GM12878 (cell line): ENCODE results near the gene ALDH1A3. TPM values are rescaled to one million over a fixed set of nuclear protein-coding genes. Genes with fewer than 3 reads are reported as not detected.

Experiments
- ATF2 ChIP-seq: IDR thresholded peaks from 2 replicates; pipeline ENCODE4 v1.6.1; 2012; ENCODE audit warnings: low read length, inconsistent platforms
- GATAD2B ChIP-seq: fragments of 450-650 bp; conservative IDR thresholded peaks from 2 replicates; pipeline ENCODE4 v1.6.1; 2017; ENCODE audit warnings: low read depth, mild to moderate bottlenecking, moderate library complexity
- HSF1 ChIP-seq: fragments of 150-350 bp; IDR thresholded peaks from 2 replicates; pipeline ENCODE4 v1.6.1; 2014; ENCODE audit warnings: mild to moderate bottlenecking, low read depth, low read length
- IKZF2 ChIP-seq, 2 experiments: fragments of 450-650 bp; IDR thresholded peaks; 2 replicates each; pipeline ENCODE4 v1.6.1; 2017; ENCODE audit warnings: mild to moderate bottlenecking in 2 of 2, moderate library complexity in 2 of 2
- IRF4 ChIP-seq: IDR thresholded peaks from 2 replicates; pipeline ENCODE4 v1.6.1; 2011; ENCODE audit warnings: low read depth, low read length
- MEF2B ChIP-seq: fragments of 450-650 bp; IDR thresholded peaks from 2 replicates; pipeline ENCODE4 v1.6.1; 2018; ENCODE audit warnings: mild to moderate bottlenecking, moderate library complexity; ENCODE audit not compliant: partially characterized antibody, poor library complexity, severe bottlenecking
- NBN ChIP-seq: fragments of 450-650 bp; IDR thresholded peaks from 2 replicates; pipeline ENCODE4 v1.6.1; 2016
- PAX8 ChIP-seq: fragments of 450-650 bp; IDR thresholded peaks from 2 replicates; pipeline ENCODE4 v1.6.1; 2017; ENCODE audit warnings: mild to moderate bottlenecking, moderate library complexity
- POU2F2 ChIP-seq: IDR thresholded peaks from 3 replicates; pipeline ENCODE4 v1.6.1; 2011; ENCODE audit warnings: low read depth, mild to moderate bottlenecking, low read length, borderline replicate concordance
- RCOR1 ChIP-seq: conservative IDR thresholded peaks from 2 replicates; pipeline ENCODE4 v1.6.1; 2012; ENCODE audit warnings: low read depth, low read length, improper control_type of control experiment
- USF2 ChIP-seq: IDR thresholded peaks from 2 replicates; pipeline ENCODE4 v1.6.1; 2011; ENCODE audit warnings: low read depth, low read length, improper control_type of control experiment, borderline replicate concordance
- ZNF207 ChIP-seq: fragments of 450-650 bp; IDR thresholded peaks from 2 replicates; pipeline ENCODE4 v1.6.1; 2014; ENCODE audit warnings: antibody characterized with exemption, mild to moderate bottlenecking, borderline replicate concordance
- polyA plus RNA-seq, 11 experiments: library from polyadenylated mRNA; depleted of rRNA in 4 of 11; unstranded in 6 of 11; stranded (reverse) in 5 of 11; fragments of >200 nt; fragmentation: Nextera tagmentation in 4 of 11; fragmentation: Illumina TruSeq in 1 of 11; extraction: Ambion mirVana in 4 of 11; extraction: Trizol in 1 of 11; gene quantifications; 1 replicate in 1 of 11; 2 replicates in 10 of 11; pipeline versions ENCODE4 v1.2.1 to v1.2.3, GENCODE V29; 2011 to 2016; ENCODE audit warnings: inconsistent platforms in 2 of 11, missing spikeins in 2 of 11, low read depth in 1 of 11
- total RNA-seq, 4 experiments: library from RNA; depleted of rRNA in 3 of 4; stranded (reverse); fragments of >200 nt in 3 of 4; fragmentation: Illumina TruSeq in 1 of 4; extraction: Trizol in 1 of 4; gene quantifications; 2 replicates each; pipeline versions ENCODE4 v1.2.1 to v1.2.3, GENCODE V29; 2013 to 2021
- TF ChIP-seq, protein P1 (sequence below): fragments of 450-650 bp; IDR thresholded peaks from 2 replicates; pipeline ENCODE4 v1.6.1; 2017; ENCODE audit warnings: mild to moderate bottlenecking, low read depth, inconsistent platforms; ENCODE audit not compliant: poor library complexity, severe bottlenecking
- TF ChIP-seq, protein P2 (sequence below): fragments of 450-650 bp; IDR thresholded peaks from 2 replicates; pipeline ENCODE4 v1.6.1; 2017; ENCODE audit warnings: mild to moderate bottlenecking
- TF ChIP-seq, protein P3 (sequence below): fragments of 450-650 bp; IDR thresholded peaks from 2 replicates; pipeline ENCODE4 v1.6.1; 2018; ENCODE audit warnings: mild to moderate bottlenecking, low read depth, moderate library complexity; ENCODE audit not compliant: partially characterized antibody

Gene ALDH1A3
- total and polyA plus RNA-seq, 10 of the 15 experiments (the other 5 are each of a cell fraction or from before 2014, with no cell fraction given): 0.06 to 0.69 (median 0.18) TPM

- TF ChIP-seq HSF1 (no peak), IRF4 (0 out of 2 replicates have a peak, but pooled peaks have one; percentile 11), USF2 (no peak), NBN (peak; percentile 49; the same call in 1 of the 2 replicates), PAX8 (no peak), ZNF207 (0 out of 2 replicates have a peak, but pooled peaks have one; percentile 27), IKZF2 (IDR thresholded peaks at IDR 0.05) (peak in 1 of 2 experiments; percentile 51; a peak in 2 of 4 replicates), GATAD2B (no peak), RCOR1 (no peak), POU2F2 (peak; percentile 32; the same call in 1 of the 3 replicates), MEF2B (peak; percentile 29), ATF2 (no peak)
- TF ChIP-seq, protein P1, sequence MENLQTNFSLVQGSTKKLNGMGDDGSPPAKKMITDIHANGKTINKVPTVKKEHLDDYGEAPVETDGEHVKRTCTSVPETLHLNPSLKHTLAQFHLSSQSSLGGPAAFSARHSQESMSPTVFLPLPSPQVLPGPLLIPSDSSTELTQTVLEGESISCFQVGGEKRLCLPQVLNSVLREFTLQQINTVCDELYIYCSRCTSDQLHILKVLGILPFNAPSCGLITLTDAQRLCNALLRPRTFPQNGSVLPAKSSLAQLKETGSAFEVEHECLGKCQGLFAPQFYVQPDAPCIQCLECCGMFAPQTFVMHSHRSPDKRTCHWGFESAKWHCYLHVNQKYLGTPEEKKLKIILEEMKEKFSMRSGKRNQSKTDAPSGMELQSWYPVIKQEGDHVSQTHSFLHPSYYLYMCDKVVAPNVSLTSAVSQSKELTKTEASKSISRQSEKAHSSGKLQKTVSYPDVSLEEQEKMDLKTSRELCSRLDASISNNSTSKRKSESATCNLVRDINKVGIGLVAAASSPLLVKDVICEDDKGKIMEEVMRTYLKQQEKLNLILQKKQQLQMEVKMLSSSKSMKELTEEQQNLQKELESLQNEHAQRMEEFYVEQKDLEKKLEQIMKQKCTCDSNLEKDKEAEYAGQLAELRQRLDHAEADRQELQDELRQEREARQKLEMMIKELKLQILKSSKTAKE: no peak
- TF ChIP-seq, protein P2, sequence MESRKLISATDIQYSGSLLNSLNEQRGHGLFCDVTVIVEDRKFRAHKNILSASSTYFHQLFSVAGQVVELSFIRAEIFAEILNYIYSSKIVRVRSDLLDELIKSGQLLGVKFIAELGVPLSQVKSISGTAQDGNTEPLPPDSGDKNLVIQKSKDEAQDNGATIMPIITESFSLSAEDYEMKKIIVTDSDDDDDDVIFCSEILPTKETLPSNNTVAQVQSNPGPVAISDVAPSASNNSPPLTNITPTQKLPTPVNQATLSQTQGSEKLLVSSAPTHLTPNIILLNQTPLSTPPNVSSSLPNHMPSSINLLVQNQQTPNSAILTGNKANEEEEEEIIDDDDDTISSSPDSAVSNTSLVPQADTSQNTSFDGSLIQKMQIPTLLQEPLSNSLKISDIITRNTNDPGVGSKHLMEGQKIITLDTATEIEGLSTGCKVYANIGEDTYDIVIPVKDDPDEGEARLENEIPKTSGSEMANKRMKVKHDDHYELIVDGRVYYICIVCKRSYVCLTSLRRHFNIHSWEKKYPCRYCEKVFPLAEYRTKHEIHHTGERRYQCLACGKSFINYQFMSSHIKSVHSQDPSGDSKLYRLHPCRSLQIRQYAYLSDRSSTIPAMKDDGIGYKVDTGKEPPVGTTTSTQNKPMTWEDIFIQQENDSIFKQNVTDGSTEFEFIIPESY: no peak
- TF ChIP-seq, protein P3, sequence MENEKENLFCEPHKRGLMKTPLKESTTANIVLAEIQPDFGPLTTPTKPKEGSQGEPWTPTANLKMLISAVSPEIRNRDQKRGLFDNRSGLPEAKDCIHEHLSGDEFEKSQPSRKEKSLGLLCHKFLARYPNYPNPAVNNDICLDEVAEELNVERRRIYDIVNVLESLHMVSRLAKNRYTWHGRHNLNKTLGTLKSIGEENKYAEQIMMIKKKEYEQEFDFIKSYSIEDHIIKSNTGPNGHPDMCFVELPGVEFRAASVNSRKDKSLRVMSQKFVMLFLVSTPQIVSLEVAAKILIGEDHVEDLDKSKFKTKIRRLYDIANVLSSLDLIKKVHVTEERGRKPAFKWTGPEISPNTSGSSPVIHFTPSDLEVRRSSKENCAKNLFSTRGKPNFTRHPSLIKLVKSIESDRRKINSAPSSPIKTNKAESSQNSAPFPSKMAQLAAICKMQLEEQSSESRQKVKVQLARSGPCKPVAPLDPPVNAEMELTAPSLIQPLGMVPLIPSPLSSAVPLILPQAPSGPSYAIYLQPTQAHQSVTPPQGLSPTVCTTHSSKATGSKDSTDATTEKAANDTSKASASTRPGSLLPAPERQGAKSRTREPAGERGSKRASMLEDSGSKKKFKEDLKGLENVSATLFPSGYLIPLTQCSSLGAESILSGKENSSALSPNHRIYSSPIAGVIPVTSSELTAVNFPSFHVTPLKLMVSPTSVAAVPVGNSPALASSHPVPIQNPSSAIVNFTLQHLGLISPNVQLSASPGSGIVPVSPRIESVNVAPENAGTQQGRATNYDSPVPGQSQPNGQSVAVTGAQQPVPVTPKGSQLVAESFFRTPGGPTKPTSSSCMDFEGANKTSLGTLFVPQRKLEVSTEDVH: no peak
Observed at GRCh38 chr15:100947760-100948429, 68.3 kb downstream of the ALDH1A3 start (continued).
